WTC11 (cell line): ENCODE results near the gene PRLR.

ENCODE experiments used
- ATF2 ChIP-seq: sonication (generic); formaldehyde crosslinking; IDR thresholded peaks from 2 replicates; pipeline ENCODE4 v1.8.1; 2022; ENCODE audit warnings: low read depth, missing genetic modification reagents, borderline replicate concordance
- ATF3 ChIP-seq: sonication (generic); formaldehyde crosslinking; conservative IDR thresholded peaks from 2 replicates; pipeline ENCODE4 v1.8.1; 2022; ENCODE audit warnings: mild to moderate bottlenecking, missing genetic modification reagents
- CREB1 ChIP-seq: sonication (generic); formaldehyde crosslinking; IDR thresholded peaks from 2 replicates; pipeline ENCODE4 v1.8.0; 2023; ENCODE audit warnings: mild to moderate bottlenecking, missing genetic modification reagents
- CTCF ChIP-seq: fragments of 200-600 bp; IDR thresholded peaks from 2 replicates; pipeline ENCODE4 v1.8.0; 2022; ENCODE audit warnings: antibody characterized with exemption
- E2F4 ChIP-seq: sonication (generic); formaldehyde crosslinking; IDR thresholded peaks from 2 replicates; pipeline ENCODE4 v1.8.1; 2022; ENCODE audit warnings: low read depth, mild to moderate bottlenecking, moderate library complexity, missing genetic modification reagents, borderline replicate concordance
- E2F5 ChIP-seq: sonication (generic); formaldehyde crosslinking; IDR thresholded peaks from 2 replicates; pipeline ENCODE4 v1.8.1; 2022; ENCODE audit warnings: mild to moderate bottlenecking, moderate library complexity, missing genetic modification reagents
- FOXP4 ChIP-seq: sonication (generic); formaldehyde crosslinking; IDR thresholded peaks from 2 replicates; pipeline ENCODE4 v1.8.0; 2022; ENCODE audit warnings: mild to moderate bottlenecking, missing genetic modification reagents
- MAX ChIP-seq: sonication (generic); formaldehyde crosslinking; IDR thresholded peaks from 2 replicates; pipeline ENCODE4 v1.8.0; 2022; ENCODE audit warnings: mild to moderate bottlenecking, missing genetic modification reagents
- NFE2L1 ChIP-seq: sonication (generic); formaldehyde crosslinking; IDR thresholded peaks from 2 replicates; pipeline ENCODE4 v1.8.1; 2023; ENCODE audit warnings: missing genetic modification reagents
- PREB ChIP-seq: sonication (generic); formaldehyde crosslinking; IDR thresholded peaks from 2 replicates; pipeline ENCODE4 v1.8.1; 2022; ENCODE audit warnings: mild to moderate bottlenecking, missing genetic modification reagents, moderate library complexity, borderline replicate concordance
- ZBTB43 ChIP-seq: sonication (generic); formaldehyde crosslinking; IDR thresholded peaks from 2 replicates; pipeline ENCODE4 v1.8.1; 2023; ENCODE audit warnings: mild to moderate bottlenecking, missing genetic modification reagents
- ZNF121 ChIP-seq: sonication (generic); formaldehyde crosslinking; IDR thresholded peaks from 2 replicates; pipeline ENCODE4 v1.8.0; 2023; ENCODE audit warnings: missing genetic modification reagents

GRCh38 chr5:35010676-35011075, 219.6 kb downstream of the PRLR start:
- no peak for TF ChIP-seq CTCF
- TF ChIP-seq NFE2L1 (CRISPR knock-in tag) = no peak
- TF ChIP-seq ATF3 (CRISPR knock-in tag) = no peak
- no peak for TF ChIP-seq PREB
- no peak for TF ChIP-seq CREB1
- no peak for TF ChIP-seq E2F5
- no peak for TF ChIP-seq FOXP4
- TF ChIP-seq MAX = no peak
- no peak for TF ChIP-seq E2F4 (CRISPR knock-in tag)
- no peak for TF ChIP-seq ATF2 (CRISPR knock-in tag)
- TF ChIP-seq ZBTB43 = no peak
- no peak for TF ChIP-seq ZNF121 (CRISPR knock-in tag)
